CD8-positive, alpha-beta memory T cell (primary cell): ENCODE data around the gene ANAPC2. TPM values are rescaled to one million over a fixed set of nuclear protein-coding genes. Genes with fewer than 3 reads are reported as not detected.
A peak's percentile ranks its signal among the peaks of the same experiment; 100 is the strongest.

Experiments
- CTCF ChIA-PET: fragments of 350-600 bp; sonication (Branson Sonifier 250); formaldehyde crosslinking; loops from one replicate; lab custom pipeline; 2021; ENCODE audit warnings: antibody characterized with exemption; lab: Charles Lee
- POLR2A ChIA-PET: fragments of 350-600 bp; sonication (Branson Sonifier 250); formaldehyde crosslinking; loops from one replicate; lab custom pipeline; 2021; ENCODE audit warnings: antibody characterized with exemption; lab: Charles Lee
- DNase-seq, 5 donors: peaks; one replicate each; pipeline versions ENCODE4 v3.0.0 to v3.0.0-alpha.2; 2020 to 2022; ENCODE audit warnings: mixed read lengths in 1 of 5
- H3K27ac ChIP-seq: one replicate; pipeline ENCODE4 v1.7.0; 2013; ENCODE audit warnings: low read depth, mild to moderate bottlenecking, low read length, moderate library complexity
- H3K27me3 ChIP-seq: 2 replicates; pipeline ENCODE4 v1.7.0; 2013; ENCODE audit warnings: low read length, mild to moderate bottlenecking; ENCODE audit not compliant: insufficient read depth, poor library complexity, severe bottlenecking
- H3K36me3 ChIP-seq: 2 replicates; pipeline ENCODE4 v1.7.0; 2013; ENCODE audit warnings: mild to moderate bottlenecking, low read length, moderate library complexity; ENCODE audit not compliant: insufficient read depth
- H3K4me1 ChIP-seq: 2 replicates; pipeline ENCODE4 v1.7.0; 2013; ENCODE audit warnings: mild to moderate bottlenecking, low read length, moderate library complexity; ENCODE audit not compliant: insufficient read depth
- H3K4me3 ChIP-seq: 2 replicates; pipeline ENCODE4 v1.7.0; 2013; ENCODE audit warnings: mild to moderate bottlenecking, low read length
- H3K9me3 ChIP-seq: 2 replicates; pipeline ENCODE4 v1.7.0; 2013; ENCODE audit warnings: mild to moderate bottlenecking, low read length
- H3K27ac Mint-ChIP-seq, 8 donors: one replicate each; pipeline ENCODE4 v1.8.0; 2020 to 2021; ENCODE audit warnings: mixed read lengths in 8 of 8, mild to moderate bottlenecking in 6 of 8, inconsistent platforms in 3 of 8, moderate library complexity in 3 of 8
- H3K27me3 Mint-ChIP-seq, 2 donors: one replicate each; pipeline ENCODE4 v1.8.0; 2020 to 2021; ENCODE audit warnings: mixed read lengths in 2 of 2, mild to moderate bottlenecking in 1 of 2, moderate library complexity in 1 of 2
- H3K36me3 Mint-ChIP-seq, 3 donors: one replicate each; pipeline ENCODE4 v1.8.0; 2020 to 2021; ENCODE audit warnings: mixed read lengths in 3 of 3, inconsistent platforms in 1 of 3, mild to moderate bottlenecking in 1 of 3
- H3K4me1 Mint-ChIP-seq, 3 donors: one replicate each; pipeline ENCODE4 v1.8.0; 2020 to 2021; ENCODE audit warnings: mixed read lengths in 3 of 3, inconsistent platforms in 1 of 3, mild to moderate bottlenecking in 1 of 3
- H3K4me3 Mint-ChIP-seq, 7 donors: one replicate each; pipeline ENCODE4 v1.8.0; 2020 to 2021; ENCODE audit warnings: mixed read lengths in 7 of 7, mild to moderate bottlenecking in 6 of 7, moderate library complexity in 4 of 7, inconsistent platforms in 2 of 7
- H3K9me3 Mint-ChIP-seq, 5 donors: one replicate each; pipeline ENCODE4 v1.8.0; 2020 to 2022; ENCODE audit warnings: mixed read lengths in 5 of 5, mild to moderate bottlenecking in 3 of 5, moderate library complexity in 2 of 5, inconsistent platforms in 1 of 5
- polyA plus RNA-seq: library from polyadenylated mRNA; unstranded; fragments of 300-500 nt; fragmentation: Illumina TruSeq; gene quantifications from one replicate; pipeline ENCODE4 v1.2.3, GENCODE V29; 2021
- total RNA-seq, 2 experiments: library from RNA; stranded (reverse); gene quantifications; one replicate each; pipeline ENCODE4 v1.2.3, GENCODE V29; 2021

The ANAPC2 gene
- total and polyA plus RNA-seq, 3 experiments from 2014 or later: 5.4 to 57.0 (median 50.2) TPM

DNA sequence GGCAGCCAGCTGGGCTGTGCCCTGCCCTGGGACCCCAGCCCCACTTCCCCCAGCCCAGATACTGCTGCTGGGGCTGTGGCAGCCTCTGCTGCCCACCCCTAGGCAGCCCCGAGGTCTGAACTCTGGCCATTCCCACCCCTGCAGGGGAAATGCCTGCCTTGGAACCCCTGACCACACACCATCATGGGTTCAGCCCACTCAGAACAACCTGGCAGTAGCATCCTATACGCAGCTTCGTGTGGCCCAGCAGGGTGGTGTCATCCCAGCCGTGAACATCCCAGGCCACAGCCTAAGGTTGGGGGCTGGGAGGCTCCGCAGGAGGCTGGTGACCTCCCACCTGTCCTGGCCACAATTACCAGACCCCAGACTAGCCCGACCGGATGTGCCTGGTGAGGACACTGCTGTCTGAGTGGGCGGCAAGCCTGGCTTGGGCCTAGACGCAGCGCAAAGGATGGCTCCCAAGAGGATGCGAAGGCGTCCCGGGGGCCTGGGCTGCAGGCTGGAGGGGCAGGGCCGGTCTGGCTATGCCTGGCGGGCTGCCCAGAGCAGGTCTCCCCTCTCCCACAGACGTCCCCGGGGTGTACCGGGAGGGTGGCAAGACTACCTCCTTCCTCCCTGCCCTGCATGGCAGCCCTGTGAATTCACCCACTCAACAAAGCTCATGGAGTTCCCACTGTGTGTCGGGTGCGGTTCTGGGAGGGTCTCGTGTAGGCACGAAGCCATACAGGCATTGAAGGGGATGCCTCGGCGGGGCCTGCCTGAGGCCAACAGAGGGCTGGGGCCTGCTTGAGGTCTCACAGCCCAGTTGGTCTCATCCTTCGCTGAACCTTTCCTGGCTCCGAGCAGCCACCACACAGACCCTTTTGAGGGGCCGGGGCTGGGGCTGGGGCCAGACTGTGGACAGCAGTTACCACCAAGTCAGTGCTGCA is 40.9 kb upstream of the ANAPC2 start:
- Mint-ChIP-seq H3K36me3 (no peaks in the 10 kb centered on the region), H3K27me3 (peaks cover 2 to 7% of the 10 kb centered on the region in 2 donors), H3K4me1 (peaks cover 3 to 5% (median 4%) of the 10 kb centered on the region in 3 donors), H3K27ac (no peak overlapping the region), H3K4me3 (no peak overlapping the region), H3K9me3 (no peaks in the 10 kb centered on the region)
- Histone ChIP-seq H3K27ac (no peak overlapping the region), H3K27me3 (no peaks in the 10 kb centered on the region), H3K36me3 (no peaks in the 10 kb centered on the region), H3K9me3 (no peaks in the 10 kb centered on the region), H3K4me1 (no peaks in the 10 kb centered on the region), H3K4me3 (no peak overlapping the region)
- ChIA-PET POLR2A (no interaction called here), CTCF (interaction anchor here (1.7 kb wide), 1 partner anchor 10 kb away, joined by 4 read pairs; no protein-coding TSS in a partner anchor)
- DNase-seq: no peak

DNA sequence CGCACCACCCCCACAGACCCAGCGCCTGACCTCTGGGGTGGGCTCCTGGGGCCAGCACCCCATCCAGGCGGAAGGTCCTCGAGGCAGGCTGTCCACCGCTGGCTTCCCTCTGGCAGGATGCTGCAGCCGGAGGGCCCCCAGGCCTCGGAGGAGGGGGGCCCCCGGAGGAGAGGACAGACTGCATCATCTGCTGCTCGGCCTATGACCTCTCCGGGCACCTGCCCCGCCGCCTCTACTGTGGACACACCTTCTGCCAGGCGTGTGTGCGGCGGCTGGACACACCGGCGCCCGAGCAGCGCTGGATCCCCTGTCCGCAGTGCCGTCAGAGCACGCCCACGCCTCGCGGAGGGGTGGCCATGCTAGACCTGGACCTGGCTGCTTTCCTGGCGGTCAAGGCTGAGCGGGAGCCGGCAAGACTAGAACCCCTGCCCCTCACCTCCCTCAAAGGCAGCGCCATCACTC is 40.2 kb upstream of the ANAPC2 start:
- Histone ChIP-seq H3K9me3 (no peaks in the 10 kb centered on the region), H3K27me3 (no peaks in the 10 kb centered on the region), H3K27ac (no peak overlapping the region), H3K36me3 (no peaks in the 10 kb centered on the region), H3K4me3 (no peak overlapping the region), H3K4me1 (peaks cover 6% of the 10 kb centered on the region)
- Mint-ChIP-seq H3K9me3 (no peaks in the 10 kb centered on the region), H3K27ac (no peak overlapping the region), H3K4me3 (no peak overlapping the region), H3K27me3 (peaks cover 2 to 7% of the 10 kb centered on the region in 2 donors), H3K4me1 (peaks cover 3 to 8% (median 4%) of the 10 kb centered on the region in 3 donors), H3K36me3 (no peaks in the 10 kb centered on the region)
- ChIA-PET POLR2A (no interaction called here), CTCF (interaction anchor here (0.6 to 4.6 kb wide), 4 partner anchors 39 to 142 kb away, joined by 3 to 30 read pairs (median 14); partner anchors contain the start of genes ANAPC2, MAN1B1 and SSNA1)
- no peak for DNase-seq

DNA sequence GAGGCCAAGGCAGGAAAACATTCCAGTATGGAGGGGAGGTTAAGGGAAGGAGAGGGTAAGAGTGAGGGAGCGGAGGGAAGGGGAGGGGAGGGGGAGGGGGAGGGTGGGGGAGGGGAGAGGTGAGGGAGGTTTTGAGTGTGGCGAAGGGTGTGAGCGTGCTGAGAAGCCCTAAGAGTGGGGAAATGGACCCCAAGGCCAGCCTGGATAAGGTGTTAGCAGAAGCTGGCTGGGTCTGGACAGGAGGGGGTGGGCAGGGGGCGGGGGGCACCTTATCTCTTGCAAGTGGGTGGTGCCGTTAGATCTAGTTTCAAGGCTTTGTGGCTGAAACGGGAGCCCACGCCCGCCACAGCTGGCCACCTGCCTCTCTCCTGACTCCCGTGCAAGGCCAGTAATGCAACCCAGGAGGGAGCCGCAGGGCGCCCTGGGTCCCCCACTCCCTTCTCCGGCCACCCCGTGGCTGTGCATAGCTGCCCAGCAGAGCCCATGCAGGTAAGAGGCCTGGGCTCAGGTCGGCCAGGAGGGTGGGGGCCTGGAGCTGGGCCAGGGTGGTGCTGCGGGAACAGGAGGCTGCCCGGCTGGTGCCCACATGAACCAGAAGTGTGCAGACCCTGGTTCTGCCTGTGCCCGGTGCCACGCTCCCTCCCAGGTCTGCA is 39.6 kb upstream of the ANAPC2 start:
- H3K4me1 ChIP-seq: peaks cover 8% of the 10 kb centered on the region
- H3K36me3 ChIP-seq: no peaks in the 10 kb centered on the region
- H3K4me1 Mint-ChIP-seq: peaks cover 4 to 12% (median 4%) of the 10 kb centered on the region in 3 donors
- no peak overlapping the region for H3K4me3 ChIP-seq
- H3K27ac Mint-ChIP-seq: peak overlapping the region in 2 of 8 donors; percentile 60
- H3K27me3 Mint-ChIP-seq: peaks cover 2 to 7% of the 10 kb centered on the region in 2 donors
- CTCF ChIA-PET: interaction anchor here (0.6 to 4.6 kb wide), 15 partner anchors 9 to 441 kb away, joined by 3 to 30 read pairs (median 6); partner anchors contain the start of genes ABCA2, ANAPC2, DPP7 and MAN1B1
- POLR2A ChIA-PET: no interaction called here
- H3K27ac ChIP-seq: no peak overlapping the region
- H3K9me3 ChIP-seq: no peaks in the 10 kb centered on the region
- no peaks in the 10 kb centered on the region for H3K27me3 ChIP-seq
- no peak for DNase-seq
- H3K4me3 Mint-ChIP-seq: peak overlapping the region in 1 of 7 donors; percentile 17
- no peaks in the 10 kb centered on the region for H3K9me3 Mint-ChIP-seq
- no peaks in the 10 kb centered on the region for H3K36me3 Mint-ChIP-seq

DNA sequence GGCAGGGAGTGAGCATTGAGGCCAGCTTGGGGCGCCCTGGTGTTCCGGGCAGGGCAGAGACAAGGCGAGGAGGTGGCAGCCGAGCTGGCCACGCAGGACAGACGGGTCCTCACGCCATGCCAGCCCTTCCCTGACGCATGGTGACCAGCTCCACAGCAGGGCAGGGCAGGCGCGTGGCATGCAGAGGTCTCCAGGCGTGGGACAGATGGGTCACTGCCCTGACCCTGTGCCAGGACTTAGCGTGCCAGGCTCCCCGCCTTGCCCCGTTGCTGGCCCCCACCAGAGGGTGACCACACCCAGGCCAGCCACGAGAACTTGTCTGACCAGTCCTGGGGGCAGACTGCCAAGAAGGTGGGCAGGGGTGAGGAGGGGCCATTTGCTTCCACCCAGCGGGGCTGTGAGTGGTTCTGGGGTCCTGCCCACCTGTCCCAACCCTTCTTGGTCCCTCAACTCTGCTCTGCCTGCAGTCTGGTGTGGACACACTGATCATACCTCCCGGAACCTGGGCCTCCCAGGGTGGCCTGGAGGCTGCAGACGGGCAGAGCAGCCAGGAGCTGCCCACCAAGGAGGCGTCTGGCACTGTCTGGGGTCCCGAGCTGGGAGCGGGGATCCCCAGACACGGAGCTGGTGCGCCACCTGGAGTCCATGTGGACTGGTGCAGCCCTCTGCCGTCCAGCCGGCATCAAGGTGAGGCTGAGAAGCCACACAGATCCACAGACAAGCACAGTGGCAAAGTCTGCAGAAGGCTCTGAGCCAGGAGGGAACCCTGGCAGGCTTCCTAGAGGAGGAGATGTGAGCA is 38.9 kb upstream of the ANAPC2 start, which contains the start of gene RNF224:
Gene RNF224 (plus strand): TSS at position 449 of the 799 bp plus-strand sequence. CDS start 834 bp downstream, outside the sequence.
- Histone ChIP-seq H3K4me1 (peaks cover 13% of the 10 kb centered on the region), H3K27ac (no peak within 1 kb of the TSS), H3K4me3 (no peak within 1 kb of the TSS), H3K36me3 (no peaks in the 10 kb centered on the region), H3K27me3 (no peaks in the 10 kb centered on the region), H3K9me3 (no peaks in the 10 kb centered on the region)
- H3K9me3 Mint-ChIP-seq: no peaks in the 10 kb centered on the region
- CTCF ChIA-PET: interaction anchor here (0.8 to 4.6 kb wide), 18 partner anchors 10 to 440 kb away, joined by 3 to 30 read pairs (median 5); partner anchors contain the start of genes ABCA2, ANAPC2, DPP7 and MAN1B1
- H3K27ac Mint-ChIP-seq: peak within 1 kb of the TSS in 3 of 8 donors; percentile 47 to 60 (median 60)
- POLR2A ChIA-PET: interaction anchor here (0.7 to 1.0 kb wide), 2 partner anchors 26 to 181 kb away, joined by 4 to 5 read pairs; partner anchors contain the start of gene TPRN
- H3K4me3 Mint-ChIP-seq: peak within 1 kb of the TSS in 2 of 7 donors; percentile 6 to 17
- H3K36me3 Mint-ChIP-seq: no peaks in the 10 kb centered on the region
- peaks cover 2 to 7% of the 10 kb centered on the region in 2 donors for H3K27me3 Mint-ChIP-seq
- H3K4me1 Mint-ChIP-seq: peaks cover 4 to 15% (median 5%) of the 10 kb centered on the region in 3 donors
- peak; percentile 73 to 87 (median 76) for DNase-seq

DNA sequence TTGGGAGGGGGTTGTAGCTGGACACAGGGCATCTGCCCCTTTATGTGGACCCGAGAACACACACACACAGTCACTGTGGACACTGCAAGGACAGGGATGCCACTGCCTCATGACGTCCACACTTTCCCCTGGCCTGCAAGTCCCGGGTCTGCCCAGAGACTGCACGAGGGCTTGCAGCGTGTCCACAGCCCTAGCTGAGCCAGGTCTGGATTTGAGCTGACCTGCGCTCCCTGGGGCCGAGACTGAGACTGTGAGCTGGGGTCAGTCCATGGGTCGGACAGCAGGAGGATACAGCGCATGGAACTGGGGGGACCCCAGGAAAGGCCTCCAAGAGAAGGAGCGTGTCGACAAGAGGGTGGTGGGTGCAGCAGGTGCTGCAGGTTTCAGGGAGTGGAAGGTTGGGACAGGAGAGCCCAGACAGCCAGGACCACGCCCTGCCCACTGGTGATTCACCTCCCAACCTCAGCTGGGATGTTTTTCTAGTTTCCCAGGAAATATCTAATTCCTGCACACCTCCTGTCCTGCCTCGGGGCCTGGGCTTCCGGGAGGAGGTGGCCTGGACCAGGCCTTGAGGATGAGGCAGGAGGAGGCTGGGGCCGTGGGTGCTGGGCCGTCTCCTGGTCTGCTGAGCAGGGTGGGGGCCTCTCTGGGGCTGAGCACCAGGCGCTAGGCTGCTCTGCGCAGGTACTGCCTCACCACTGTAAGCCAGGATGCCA is 38.1 kb upstream of the ANAPC2 start:
- H3K27me3 Mint-ChIP-seq: peaks cover 2 to 4% of the 10 kb centered on the region in 2 donors
- DNase-seq: no peak
- POLR2A ChIA-PET: interaction anchor here (0.6 to 1.0 kb wide), 3 partner anchors 26 to 180 kb away, joined by 4 to 5 read pairs (median 4); partner anchors contain the start of gene TPRN

DNA sequence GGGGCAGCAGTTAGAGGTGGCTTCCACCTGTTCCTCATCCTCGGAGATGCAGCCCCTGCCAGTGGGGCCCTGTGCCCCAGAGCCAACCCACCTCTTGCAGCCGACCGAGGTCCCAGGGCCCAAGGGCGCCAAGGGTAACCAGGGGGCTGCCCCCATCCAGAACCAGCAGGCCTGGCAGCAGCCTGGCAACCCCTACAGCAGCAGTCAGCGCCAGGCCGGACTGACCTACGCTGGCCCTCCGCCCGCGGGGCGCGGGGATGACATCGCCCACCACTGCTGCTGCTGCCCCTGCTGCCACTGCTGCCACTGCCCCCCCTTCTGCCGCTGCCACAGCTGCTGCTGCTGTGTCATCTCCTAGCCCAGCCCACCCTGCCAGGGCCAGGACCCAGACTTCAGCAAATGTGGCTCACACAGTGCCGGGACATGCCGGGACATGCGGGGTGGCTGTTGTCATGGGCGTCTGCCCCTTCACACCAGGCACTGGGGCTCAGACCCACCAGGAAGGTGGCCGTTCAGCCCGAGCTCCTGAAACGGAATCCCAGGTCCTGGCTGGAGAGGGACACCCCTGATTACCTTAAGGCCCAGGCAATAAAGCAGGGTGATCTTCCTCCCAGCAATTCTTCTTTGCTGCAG is 37.5 kb upstream of the ANAPC2 start:
- no peaks in the 10 kb centered on the region for H3K36me3 Mint-ChIP-seq
- Histone ChIP-seq H3K36me3 (no peaks in the 10 kb centered on the region), H3K4me3 (no peak overlapping the region), H3K27ac (no peak overlapping the region), H3K9me3 (no peaks in the 10 kb centered on the region), H3K4me1 (peaks cover 13% of the 10 kb centered on the region), H3K27me3 (no peaks in the 10 kb centered on the region)
- H3K27ac Mint-ChIP-seq: peak overlapping the region in 1 of 8 donors; percentile 50
- POLR2A ChIA-PET: interaction anchor here (0.6 kb wide), 1 partner anchor 34 kb away, joined by 4 read pairs; no protein-coding TSS in a partner anchor
- H3K9me3 Mint-ChIP-seq: no peaks in the 10 kb centered on the region
- DNase-seq: no peak
- peaks cover 4 to 15% (median 5%) of the 10 kb centered on the region in 3 donors for H3K4me1 Mint-ChIP-seq
- H3K4me3 Mint-ChIP-seq: no peak overlapping the region
- CTCF ChIA-PET: interaction anchor here (1.1 to 4.6 kb wide), 8 partner anchors 9 to 197 kb away, joined by 3 to 30 read pairs (median 9); partner anchors contain the start of genes ABCA2, ANAPC2, SSNA1 and TUBB4B
- H3K27me3 Mint-ChIP-seq: peaks cover 2 to 4% of the 10 kb centered on the region in 2 donors

More for the DNA sequence above, 38.1 kb upstream of the ANAPC2 start:
- Histone ChIP-seq H3K27me3 (no peaks in the 10 kb centered on the region), H3K4me1 (peaks cover 13% of the 10 kb centered on the region), H3K36me3 (no peaks in the 10 kb centered on the region), H3K4me3 (no peak overlapping the region), H3K9me3 (no peaks in the 10 kb centered on the region), H3K27ac (no peak overlapping the region)
- Mint-ChIP-seq H3K9me3 (no peaks in the 10 kb centered on the region), H3K4me3 (no peak overlapping the region), H3K27ac (peak overlapping the region in 1 of 8 donors; percentile 50), H3K36me3 (no peaks in the 10 kb centered on the region), H3K4me1 (peaks cover 4 to 15% (median 5%) of the 10 kb centered on the region in 3 donors)
- CTCF ChIA-PET: interaction anchor here (0.8 to 4.6 kb wide), 14 partner anchors 10 to 198 kb away, joined by 3 to 30 read pairs (median 5); partner anchors contain the start of genes ABCA2, ANAPC2, DPP7 and NPDC1
